Measurements from ENCODE around the gene PTPRQ. TPM values are rescaled to one million over a fixed set of nuclear protein-coding genes. Genes with fewer than 3 reads are reported as not detected.

PTPRQ gene
- total RNA-seq, 1 donor from 2014 or later: 85.7 TPM

- DNase-seq (ENCODE audit: low spot score): no peak
Measured at GRCh38 chr12:80634903-80635302, 190.9 kb downstream of the PTPRQ start.

DNA sequence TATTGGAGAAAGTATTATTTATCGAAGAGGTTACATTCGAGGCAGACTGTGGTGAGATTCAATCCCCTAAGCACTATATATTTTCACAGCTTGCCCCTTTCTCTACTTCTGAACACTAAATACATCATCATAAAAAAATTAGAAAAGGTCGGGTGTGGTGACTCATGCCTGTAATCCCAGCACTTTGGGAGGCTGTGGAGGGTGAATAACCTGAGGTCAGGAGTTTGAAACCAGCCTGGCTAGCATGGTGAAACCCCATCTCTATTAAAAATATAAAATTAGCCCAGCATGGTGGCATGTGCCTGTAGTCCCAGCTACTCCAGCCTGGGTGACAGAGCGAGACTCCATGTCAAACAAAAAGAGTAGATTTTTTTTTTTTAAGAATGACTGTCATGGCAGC is 192.8 kb downstream of the PTPRQ start:
- no peak for DNase-seq (ENCODE audit: low spot score)

GRCh38 chr12:80641936-80642335 is 197.9 kb downstream of the PTPRQ start:
- DNase-seq (ENCODE audit: low spot score): no peak

GRCh38 chr12:80643961-80644360 is 199.9 kb downstream of the PTPRQ start:
- peak; percentile 4 for DNase-seq (ENCODE audit: low spot score)

DNA sequence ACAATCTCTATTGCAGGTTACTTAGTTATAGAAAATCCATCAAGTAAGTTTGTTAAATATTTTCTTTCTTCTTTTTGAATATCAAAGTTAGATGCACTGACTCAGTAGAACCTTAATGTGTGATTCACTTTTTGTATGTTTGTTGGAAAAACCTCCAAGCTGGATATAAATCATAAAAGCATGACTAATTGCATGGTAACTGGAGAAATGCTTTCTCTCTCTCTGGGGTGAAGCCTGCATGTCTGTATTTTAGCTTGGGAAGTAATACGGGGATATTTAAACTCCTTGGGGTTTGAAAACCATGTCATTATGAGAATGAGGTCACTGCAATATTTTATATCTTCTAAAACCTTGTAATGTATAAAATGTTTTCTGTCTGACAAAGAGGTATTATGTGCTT is 204.8 kb downstream of the PTPRQ start:
- peak; percentile 85 for DNase-seq (ENCODE audit: low spot score)

- peak; percentile 27 for DNase-seq (ENCODE audit: low spot score)
Measured at GRCh38 chr12:80655751-80656150, 211.7 kb downstream of the PTPRQ start.

DNA sequence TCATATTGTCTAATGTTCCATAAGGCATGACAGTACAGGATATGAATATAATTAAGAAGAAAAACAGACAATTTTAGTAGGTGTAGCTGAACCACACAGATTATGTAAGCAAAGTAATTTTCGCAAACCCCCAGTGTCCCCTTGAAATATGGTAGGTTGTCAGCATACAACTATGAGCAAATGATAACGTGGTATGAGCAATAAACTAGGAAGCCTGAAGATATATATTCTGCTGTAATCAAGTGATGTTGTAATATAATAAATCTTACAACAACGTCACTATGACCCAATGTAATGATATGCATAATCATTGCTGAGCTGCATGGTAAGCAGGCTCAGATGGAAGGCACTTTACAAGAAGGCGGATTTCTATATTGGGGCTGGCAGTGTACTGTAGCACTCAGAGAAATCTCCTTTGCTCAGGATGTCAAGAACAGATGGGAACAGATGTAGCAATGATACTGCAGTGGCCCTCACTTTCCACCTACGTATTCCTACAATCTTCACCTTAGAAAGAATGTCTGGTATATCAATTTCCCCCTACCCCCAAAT is 215.6 kb downstream of the PTPRQ start:
- no peak for DNase-seq (ENCODE audit: low spot score)

DNA sequence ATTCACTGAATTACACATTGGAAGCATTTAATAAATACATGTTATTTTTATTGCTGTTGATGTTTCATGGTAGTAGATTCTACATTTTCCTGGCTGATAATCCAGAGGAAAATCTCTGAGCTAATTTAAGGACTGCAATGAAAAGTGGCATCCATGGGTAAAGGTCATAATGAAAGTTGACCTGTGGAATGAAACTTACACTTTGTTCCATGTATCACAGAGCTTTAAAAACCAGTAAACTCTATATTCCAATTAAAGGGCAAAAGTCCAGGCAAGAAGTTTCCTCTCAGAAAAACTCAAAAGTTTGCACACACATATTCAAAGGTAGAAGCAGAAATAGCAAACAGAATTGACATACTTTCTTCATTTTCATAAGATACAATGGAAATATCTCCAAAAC is 218.6 kb downstream of the PTPRQ start:
- DNase-seq (ENCODE audit: low spot score): no peak

DNA sequence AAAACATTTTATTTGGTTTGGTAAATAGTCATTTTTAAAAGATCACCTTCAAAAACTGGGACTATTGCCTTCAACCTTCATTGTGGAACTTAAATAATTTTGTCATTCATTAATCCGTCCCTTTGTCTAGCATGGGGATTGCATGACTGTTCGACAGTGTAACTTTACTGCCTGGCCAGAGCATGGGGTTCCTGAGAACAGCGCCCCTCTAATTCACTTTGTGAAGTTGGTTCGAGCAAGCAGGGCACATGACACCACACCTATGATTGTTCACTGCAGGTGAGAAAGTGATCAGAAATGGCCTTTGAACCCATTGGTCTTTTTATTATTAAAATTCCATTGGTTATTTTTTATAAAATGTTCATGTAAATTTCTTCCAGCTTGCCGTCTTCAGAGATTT is 226.2 kb downstream of the PTPRQ start:
- DNase-seq (ENCODE audit: low spot score): no peak

GRCh38 chr12:80676042-80676636 is 232.1 kb downstream of the PTPRQ start:
- DNase-seq (ENCODE audit: low spot score): peak; percentile 21

- no peak for DNase-seq (ENCODE audit: low spot score)
Measured at GRCh38 chr12:80676856-80677255, 232.8 kb downstream of the PTPRQ start.

- DNase-seq (ENCODE audit: low spot score): no peak
Measured at GRCh38 chr12:80677994-80678393, 234.0 kb downstream of the PTPRQ start.

- DNase-seq (ENCODE audit: low spot score): no peak
Measured at GRCh38 chr12:80679346-80680131, 235.5 kb downstream of the PTPRQ start.

- no peak for DNase-seq (ENCODE audit: low spot score)
Measured at GRCh38 chr12:80681287-80681686, 237.3 kb downstream of the PTPRQ start.

DNA sequence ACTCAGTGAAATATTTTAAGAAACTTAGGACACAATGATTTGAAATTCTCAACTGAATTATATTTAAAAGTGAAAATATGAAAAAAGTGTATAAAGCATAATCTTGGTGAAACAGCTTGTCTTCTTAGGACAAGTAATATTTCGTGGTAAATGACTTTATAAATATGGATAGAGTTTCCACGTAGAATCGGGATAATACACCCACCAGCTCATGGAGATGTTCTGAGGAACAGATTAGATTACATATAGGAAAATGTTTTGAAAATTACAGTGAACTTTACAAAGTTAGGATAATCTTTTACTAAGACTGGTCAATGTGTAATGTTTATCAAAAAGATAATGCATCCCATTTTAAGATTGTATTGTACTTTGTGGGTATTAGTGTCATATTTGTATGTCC is 237.8 kb downstream of the PTPRQ start:
- no peak for DNase-seq (ENCODE audit: low spot score)

DNA sequence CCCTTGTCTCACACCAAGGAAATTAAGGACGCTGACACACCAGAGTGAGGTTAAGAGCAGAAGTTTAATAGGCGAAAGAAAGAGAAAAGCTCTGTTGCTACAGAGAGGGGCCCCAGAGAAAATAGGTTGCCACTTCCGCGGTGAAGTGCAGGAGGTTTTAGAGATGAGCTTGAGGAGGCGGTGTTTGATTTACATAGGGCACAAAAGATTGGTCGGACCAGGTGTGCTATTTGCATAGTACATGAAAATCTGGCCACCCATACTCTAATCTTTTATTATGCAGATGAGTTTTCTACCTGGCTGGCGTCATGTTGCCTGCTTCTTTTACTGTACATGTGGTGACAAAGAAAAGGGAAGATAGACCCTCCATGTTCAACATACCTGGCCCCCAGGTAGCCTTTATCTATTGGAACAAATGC is 240.1 kb downstream of the PTPRQ start:
- DNase-seq (ENCODE audit: low spot score): no peak

- DNase-seq (ENCODE audit: low spot score): no peak
Measured at GRCh38 chr12:80690090-80690489, 246.1 kb downstream of the PTPRQ start.

DNA sequence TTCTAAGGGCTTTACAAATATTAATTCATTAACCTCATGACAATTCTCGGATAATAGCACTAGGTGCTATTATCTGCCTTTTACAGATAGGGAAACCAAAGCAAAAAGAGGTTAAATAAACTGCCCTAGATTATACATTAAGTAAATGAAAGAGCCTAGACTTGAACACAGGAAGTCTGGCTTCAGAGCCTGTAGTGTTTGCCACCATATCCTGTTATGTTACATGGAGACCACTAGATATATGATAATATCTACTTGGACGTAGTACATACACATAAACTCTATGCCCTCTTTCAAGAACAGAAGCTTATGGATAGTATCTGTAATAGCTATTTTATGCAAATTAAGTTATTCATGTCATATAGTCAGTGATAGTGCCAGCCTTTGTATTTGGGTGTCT is 246.5 kb downstream of the PTPRQ start:
- no peak for DNase-seq (ENCODE audit: low spot score)

GRCh38 chr12:80692114-80692513 is 248.1 kb downstream of the PTPRQ start:
- DNase-seq (ENCODE audit: low spot score): no peak

DNA sequence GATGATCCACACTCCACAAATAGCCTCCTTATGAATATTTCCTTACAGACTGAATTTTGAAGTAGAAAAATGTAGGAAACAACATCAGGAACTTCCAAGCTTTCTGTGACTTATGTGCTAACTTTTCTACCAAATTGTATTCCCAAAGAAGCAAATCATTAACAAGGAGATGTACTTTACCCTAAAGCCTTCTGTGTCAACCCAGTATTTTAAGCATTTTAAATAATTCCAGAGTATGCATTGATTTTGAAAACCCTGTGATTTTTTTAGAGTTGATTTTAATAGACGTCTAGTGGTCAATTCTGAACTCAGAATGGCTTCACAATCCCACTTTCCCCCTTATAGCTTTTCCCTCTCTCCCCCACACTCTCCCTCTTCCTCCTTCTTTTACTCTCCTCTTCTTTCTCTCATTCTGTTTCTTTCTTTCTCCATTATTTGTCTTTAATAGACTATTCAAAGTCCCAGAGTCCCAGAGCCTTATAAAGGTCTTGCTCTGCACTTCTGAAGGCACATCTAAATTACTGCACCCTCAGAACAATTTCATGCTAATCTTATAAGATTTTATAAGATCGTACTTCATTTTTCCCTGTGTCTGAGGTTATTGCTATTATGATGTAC is 253.3 kb downstream of the PTPRQ start:
- no peak for DNase-seq (ENCODE audit: low spot score)

- no peak for DNase-seq (ENCODE audit: low spot score)
Measured at GRCh38 chr12:80698256-80698655, 254.2 kb downstream of the PTPRQ start.

- DNase-seq (ENCODE audit: low spot score): no peak
Measured at GRCh38 chr12:80698847-80699542, 255.0 kb downstream of the PTPRQ start.
